NCI-H345 treated with DMSO at 0.1 percent for 48 hours (cell line): ENCODE measurements around the gene HRNR.
"Not testable (repeated sequence)": the region's sequence is repeated elsewhere in the genome, so short reads cannot be mapped to it uniquely, and the experiment has no call there.

Source experiments
- DNase-seq: peaks from one replicate; lab custom pipeline; 2025; ENCODE audit not compliant: unreplicated experiment; lab: John Stamatoyannopoulos, UW

The HRNR gene

DNA sequence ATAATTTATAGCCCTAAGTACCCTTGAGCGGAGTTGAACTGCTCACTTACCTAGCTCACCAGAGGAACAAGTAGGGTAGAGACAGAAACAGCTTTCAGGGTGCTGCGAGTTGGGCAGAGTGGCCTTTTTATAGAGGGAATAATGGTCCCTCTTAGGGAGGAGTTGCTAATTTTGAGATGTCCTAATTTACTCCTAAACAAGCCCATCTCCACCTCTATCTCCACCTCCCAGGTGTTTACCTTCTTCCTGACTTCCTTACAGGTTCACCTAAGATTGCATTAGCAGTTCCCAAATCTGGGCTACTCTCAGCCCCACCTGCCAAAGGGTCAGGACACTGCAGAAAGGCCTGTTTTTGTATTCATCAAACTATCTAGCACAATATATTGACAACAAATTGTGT lies at the start of gene HRNR:
Gene HRNR, minus strand, starts transcription at position 101 of the 400 bp plus-strand sequence. CDS start 940 bp downstream, outside the sequence.
- DNase-seq, result no peak

DNA sequence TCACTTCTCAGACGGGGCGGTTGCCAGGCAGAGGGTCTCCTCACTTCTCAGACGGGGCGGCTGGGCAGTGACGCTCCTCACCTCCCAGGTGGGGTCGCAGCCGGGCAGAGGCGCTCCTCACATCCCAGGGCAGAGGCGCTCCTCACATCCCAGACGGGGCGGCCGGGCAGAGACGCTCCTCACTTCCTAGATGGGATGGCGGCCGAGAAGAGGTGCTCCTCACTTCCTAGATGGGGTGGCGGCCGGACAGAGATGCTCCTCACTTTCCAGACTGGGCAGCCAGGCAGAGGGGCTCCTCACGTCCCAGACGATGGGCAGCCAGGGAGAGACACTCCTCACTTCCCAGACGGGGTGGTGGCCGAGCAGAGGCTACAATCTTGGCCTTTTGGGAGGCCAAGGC lies 32.4 kb upstream of the HRNR start:
- DNase-seq, result not testable (repeated sequence)

DNA sequence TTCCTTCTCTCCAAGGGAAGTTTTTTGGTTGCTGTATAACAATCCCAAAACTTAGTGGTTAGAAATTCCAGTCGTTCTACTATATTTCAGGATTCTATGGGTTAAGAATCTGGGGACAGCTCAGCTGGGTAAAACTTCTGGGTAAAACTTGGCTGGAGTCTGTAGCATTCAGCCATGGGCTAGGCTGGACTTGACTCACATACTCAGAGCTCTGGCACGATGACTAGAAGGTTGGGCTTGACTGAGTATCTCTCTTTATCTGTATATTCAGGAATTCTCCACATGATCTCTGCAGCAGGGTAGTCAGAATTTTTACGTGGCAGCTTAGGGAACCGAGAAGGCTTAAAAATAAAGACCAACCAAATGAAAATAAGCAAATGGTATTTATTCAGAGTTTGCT lies 28.2 kb upstream of the HRNR start:
- no peak for DNase-seq

DNA sequence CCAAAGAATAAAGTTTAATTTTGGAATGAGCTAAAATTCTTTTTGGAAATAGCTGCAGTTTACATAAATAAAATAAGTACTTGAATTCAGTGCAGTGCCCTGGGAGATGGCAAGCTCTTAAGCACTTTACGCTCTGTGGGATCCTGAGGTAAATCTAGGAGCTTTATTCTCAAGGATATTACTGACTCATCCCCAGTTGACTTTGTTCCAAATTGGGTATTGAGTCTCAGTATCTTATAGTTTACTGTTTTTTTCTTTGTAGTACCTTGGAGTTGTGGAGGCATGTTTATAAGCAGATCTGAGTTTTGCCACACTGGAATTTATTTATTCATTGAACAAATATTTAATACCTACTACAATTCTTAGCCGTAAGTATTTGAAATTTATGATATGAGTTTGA lies 27.4 kb upstream of the HRNR start:
- no peak for DNase-seq

DNA sequence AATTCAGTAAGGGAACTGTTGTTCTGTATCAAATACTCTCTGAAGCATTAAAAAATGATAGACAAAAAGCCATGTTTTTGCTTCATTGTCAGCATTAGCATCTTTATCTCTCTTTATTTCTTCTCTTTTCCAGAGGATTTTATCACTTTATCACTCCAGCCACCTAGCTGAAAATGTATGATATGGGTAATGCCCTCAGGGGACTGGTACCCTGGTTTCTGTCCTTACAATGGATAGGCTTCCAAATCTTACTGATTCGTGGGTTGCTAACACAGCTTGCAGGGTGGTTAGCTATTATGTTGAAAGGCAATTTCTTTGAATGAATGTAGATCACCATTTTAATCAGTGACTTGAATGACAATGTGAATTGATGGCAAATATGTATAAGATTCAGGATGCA lies 23.3 kb upstream of the HRNR start:
- no peak for DNase-seq

DNA sequence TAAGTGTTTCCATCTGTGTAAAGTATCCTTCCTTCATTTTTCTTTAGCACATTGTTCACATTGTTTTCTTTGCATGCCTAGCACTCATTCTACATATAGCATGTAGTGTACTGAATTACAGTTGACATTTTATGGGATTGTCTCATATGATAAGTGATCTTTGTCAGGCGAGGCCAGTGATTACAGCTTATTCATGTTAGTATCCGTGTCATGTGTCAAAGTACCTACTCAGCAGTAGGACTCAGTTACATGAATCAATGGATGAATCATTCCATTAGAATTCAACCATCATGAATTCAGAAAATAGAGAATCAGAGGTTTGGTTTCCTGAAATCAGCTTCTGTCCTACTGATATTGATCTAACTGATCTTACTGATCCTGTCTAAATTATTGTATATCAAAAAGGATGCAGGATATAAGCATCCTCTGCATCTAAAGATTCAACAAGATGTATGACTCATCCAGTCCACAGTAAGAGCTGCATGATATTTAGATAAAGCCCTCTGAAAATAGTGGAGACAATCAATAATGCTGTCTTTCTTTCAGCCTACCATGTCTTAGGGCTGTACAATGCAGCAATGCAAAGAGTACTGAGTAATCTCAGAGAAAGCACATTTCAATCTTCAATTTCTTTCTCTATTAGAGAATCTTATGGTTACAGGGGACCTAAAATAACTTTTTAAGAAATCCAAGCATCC lies 20.7 kb upstream of the HRNR start:
- DNase-seq, result no peak

DNA sequence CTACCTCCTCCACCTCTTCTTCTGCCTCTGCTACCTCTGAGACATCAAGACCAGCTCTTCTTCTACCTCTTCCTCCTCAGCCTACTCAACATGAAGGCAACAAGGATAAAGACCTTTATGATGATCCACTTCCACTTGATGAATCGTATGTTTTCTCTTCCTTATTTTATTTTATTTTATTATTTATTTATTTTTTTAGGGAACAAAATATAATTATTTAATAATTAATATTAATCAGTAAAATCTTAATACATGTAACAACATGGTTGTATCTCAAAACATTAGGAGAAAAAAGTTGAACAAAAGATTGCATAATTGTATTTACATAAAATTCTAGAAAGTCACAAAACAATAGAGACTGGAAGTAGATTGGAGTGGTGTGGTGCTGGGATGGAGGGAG lies 13.1 kb upstream of the HRNR start:
- no peak for DNase-seq

DNA sequence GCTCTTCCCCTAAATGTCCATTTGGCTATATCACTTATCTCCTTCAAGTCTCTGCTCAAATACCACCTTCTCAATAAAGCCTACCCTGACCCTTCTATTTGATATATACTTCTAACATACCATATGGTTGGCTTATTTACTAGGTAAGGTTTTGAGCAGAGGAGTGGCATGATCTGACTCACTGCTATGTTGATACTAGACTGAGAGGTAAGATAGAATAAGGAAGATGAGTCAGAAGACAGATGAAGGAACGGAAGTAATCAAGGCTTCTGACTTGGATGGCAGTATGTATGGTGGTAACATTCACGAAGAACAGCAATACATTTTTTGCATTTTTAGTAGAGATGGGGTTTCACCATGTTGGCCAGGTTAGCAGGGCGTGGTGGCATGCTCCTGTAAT lies 4.8 kb upstream of the HRNR start:
- no peak for DNase-seq

DNA sequence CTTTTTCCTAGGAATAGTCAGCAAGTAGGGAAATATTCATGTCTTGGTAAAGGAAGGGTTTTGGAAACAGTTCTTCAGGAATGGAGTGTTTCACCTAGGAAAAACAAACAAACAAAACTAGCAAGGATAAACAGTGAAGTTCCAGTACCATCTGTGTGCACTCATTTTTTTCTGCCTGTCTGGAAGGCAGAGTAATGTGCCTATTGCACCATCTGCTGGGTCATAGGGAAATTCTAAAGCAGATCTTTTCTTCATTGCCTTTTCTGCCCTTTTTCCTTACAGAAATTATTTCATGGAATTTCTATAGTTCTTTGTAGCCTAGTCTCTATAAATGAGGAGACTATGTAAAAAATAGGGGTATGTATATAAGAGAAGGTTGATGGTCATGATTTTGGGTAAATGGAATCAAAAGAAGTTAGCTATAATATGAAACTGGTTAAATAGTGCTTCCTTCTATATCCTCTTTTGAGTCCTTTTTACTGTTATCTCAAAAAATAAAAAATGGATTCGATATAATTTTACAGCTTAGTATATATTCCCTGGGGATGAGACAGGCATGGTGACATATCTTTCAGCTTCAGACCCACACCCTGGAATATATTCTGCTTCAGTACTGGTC lies 3.4 kb upstream of the HRNR start:
- DNase-seq, result no peak

DNA sequence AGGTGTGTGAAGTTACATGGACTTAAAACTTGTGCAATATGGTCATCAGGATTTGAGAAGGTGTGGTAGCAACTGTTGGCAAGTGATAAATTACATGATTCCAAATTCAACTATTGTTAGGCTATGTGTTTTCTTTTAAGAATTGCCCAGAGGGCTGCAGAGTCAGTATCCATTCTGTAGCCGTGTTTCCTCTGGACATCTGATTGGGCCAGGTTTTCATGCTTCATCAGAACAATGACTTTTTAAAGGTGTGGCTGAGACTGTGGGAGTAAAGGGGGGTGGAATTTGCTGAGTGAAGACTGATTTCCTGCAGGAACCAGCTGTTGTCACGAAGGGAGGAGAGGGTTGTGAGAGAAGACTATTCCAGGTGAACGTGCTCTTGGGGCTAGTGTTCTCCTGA lies 1.7 kb upstream of the HRNR start:
- no peak for DNase-seq

DNA sequence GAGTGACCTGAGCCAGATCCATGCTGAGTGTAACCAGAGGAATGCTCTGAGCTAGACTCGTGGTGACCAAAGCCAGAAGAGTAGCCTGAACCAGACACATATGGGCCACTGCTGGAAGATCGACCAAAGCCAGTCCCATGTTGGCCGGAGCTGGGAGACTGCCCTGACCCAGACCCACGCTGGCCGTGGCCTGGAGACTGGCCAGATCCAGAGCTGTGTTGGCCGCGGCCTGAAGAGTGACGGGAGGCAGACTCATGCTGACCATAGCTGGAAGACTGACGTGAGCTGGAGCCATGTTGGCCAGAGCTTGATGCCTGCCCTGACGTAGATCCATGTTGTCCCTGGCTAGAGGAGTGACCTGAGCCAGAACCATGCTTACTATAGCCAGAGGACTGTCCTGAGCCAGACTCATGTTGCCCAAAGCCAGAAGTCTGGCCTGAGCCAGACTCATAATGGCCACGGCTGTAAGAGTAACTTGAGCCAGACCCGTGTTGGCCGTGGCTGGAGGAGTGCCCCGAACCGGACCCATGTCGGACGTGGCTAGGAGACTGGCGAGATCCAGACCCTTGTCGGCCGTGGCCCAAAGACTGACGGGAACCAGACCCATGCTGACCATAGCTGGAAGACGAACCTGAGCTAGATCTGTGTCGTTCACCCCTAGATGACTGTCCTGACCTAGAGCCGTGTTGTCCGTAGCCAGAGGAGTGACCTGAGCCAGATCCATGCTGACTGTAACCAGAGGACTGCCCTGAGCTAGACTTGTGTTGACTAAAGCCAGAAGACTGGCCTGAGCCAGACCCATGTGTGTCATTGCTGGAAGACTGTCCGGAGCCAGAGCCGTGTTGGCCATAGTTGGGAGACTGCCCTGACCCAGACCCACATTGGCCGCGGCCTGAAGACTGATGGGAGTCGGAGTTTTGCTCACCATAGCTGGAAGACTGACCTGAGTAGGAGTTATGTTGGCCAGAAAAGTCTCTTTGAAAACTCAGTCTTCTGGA lies 3.5 kb downstream of the HRNR start:
- DNase-seq, result no peak

DNA sequence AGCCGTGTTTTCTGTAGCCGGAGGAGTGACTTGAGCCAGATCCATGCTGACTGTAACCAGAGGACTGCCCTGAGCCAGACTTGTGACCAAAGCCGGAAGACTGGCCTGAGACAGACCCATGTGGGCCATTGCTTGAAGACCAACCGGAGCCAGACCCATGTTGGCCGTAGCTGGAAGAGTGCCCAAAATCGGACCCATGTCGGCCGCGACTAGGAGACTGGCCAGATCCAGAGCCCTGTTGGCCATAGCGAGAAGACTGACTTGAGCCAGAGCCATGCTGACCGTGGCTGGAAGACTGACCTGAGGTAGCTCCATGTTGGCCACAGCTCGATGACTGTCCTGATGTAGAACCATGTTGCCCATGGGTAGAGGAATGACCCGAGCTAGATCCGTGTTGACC lies 4.6 kb downstream of the HRNR start:
- not testable (repeated sequence) for DNase-seq

DNA sequence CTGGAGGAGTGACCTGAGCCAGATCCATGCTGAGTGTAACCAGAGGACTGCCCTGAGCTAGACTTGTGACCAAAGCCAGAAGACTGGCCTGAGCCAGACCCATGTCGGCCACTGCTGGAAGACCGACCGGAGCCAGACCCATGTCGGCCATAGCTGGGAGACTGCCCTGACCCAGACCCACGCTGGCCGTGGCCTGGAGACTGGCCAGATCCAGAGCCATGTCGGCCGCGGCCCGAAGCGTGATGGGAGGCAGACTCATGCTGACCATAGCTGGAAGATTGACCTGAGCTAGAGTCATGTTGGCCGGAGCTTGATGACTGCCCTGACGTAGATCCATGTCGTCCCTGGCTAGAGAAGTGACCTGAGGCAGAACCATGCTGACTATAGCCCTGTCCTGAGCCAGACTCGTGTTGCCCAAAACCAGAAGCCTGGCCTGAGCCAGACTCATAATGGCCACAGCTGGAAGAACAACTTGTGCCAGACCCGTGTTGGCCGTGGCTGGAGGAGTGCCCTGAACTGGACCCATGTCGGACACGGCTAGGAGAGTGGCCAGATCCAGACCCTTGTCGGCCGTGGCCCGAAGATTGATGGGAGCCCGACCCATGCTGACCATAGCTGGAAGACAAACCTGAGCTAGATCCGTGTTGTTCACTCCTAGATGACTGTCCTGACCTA lies 5.1 kb downstream of the HRNR start:
- DNase-seq, result no peak

DNA sequence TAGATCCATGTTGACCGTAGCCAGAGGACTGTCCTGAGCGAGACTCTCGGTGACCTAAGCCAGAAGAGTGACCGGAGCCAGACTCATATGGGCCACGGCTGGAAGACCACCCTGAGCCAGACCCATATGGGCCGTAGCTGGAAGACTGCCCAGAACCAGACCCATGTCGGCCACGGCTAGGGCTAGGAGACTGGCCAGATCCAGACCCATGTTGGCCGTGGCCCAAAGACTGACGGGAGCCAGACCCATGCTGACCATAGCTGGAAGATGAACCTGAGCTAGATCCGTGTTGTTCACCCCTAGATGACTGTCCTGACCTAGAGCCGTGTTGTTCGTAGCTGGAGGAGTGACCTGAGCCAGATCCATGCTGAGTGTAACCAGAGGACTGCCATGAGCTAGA lies 8.4 kb downstream of the HRNR start:
- not testable (repeated sequence) for DNase-seq

DNA sequence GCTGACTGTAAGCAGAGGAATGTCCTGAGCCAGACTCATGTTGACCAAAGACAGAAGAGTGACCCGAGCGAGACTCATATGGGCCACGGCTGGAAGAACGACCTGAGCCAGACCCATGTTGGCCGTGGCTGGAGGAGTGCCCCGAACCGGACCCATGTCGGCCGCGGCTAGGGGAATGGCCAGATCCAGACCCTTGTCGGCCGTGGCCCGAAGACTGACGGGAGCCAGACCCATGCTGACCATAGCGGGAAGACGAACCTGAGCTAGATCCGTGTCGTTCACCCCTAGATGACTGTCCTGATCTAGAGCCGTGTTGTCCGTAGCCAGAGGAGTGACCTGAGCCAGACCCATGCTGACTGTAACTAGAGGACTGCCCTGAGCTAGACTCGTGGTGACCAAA lies 9.1 kb downstream of the HRNR start:
- DNase-seq, result not testable (repeated sequence)

DNA sequence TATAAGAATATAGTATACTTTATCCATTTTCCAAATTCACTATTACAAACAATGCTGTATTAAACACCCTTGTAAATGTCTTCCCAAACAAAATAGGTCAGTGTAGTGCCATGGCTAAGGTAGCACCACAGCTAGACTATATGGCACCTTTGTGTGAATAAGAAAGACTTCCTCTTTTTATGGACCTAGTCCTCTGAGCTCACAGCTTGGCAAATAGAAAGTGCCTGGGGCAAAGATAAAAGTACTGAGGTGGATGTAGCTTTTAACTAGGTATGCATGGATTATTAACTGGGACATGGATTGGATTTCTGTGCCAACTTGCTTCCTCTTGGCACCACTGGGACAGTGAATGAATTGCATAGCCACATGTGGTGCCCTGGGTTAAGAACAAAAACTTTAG lies 25.0 kb downstream of the HRNR start:
- DNase-seq, result no peak

DNA sequence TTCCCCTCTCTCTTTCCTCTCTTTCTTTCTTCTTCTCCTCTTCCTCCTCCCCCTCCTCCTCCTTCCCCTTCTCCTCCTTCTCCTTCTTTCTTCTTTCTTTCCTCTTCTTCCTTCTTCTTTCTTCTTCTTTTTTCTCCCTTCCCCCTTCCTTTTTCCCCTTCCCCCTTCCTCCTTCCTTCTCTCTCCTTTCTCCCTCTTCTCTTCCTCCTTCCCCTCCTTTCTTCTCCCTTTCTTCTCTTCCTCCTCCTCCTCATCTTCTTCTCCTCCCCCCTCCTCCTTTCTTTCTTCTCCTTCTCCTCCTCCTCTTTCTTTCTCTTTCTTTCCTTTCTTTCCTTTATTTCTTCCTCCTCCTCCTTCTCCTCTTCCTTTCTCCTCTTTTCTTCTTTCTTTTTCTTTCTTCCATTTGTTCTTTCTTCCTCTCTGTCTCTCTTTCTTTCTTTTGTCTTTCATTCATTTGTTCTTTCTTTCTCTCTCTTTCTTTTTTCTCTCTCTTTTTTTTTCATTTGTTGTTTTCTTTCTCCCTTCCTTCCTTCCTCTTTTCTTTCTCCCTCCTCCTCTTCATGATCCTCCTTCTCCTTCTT lies 26.5 kb downstream of the HRNR start:
- no peak for DNase-seq

DNA sequence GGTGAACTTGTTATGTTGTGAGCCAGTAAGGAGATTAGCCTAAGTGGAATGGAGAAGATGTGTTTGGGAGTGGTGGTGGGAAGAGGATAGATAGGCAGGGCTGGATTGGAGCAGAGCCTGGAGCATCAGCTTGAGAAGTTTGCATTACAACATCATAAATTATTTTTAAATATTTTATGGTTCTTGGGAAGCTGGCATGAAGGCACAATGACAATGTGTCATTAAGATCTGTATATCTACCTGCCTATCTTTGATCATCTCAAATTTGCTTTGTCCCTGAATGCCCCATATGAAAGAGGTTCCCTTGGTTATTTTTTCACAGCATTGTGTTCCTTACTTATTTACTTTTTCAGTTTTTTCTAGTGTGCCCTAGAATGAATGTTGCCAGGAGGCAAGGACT lies 32.3 kb downstream of the HRNR start:
- DNase-seq, result no peak

DNA sequence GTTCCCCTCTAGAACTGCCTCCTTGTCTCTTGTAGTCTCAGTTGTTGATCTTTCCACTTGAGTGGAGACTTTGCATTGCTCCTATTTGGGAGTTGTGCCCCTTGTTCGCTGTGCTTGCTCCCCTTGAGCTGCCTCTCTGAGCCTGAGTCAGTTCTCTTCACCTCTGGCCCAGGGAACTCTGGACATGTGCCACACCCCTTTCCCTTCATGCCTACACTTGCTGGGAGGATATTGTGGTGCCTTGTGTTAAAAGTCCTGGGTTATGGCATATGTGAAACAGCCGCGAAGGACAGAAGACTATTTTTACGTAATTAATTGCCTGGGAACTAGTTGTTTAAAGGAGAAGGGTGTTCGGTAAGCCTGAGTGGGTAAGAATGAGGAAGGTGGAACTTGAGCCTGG lies 32.7 kb downstream of the HRNR start:
- DNase-seq, result no peak

DNA sequence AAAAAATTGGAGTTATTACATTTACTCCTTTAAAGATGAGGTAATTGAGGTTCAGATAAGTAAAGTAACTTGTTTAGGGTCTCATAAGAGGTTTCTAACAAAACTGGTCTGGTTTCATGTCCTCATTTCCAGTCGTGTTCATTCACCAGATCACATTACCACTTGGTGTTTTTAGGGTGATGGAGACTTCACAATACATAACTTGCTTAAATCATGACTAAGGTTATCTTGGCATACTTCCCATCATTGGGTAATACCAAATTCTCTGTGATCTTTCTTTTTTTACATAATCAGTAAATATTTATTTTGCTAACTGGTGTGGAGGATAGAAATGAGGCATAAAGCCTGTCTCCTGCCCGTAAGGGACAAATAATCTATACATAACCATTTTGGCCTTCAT lies 33.4 kb downstream of the HRNR start:
- DNase-seq, result no peak
